Activated T-helper 1 cell treated with anti-CD3 and anti-CD28 coated beads, Interleukin-12 subunit alpha, Interleukin-12 subunit beta, Interleukin-2, Interleukin-4 antibody, amounts not matched to agents 30 ng/mL and 10 ng/mL and 1 ng/mL, durations not matched to agents 14 hours and 24 hours and 36 hours (primary cell): ENCODE results near the gene THEM5. TPM values are rescaled to one million over a fixed set of nuclear protein-coding genes. Genes with fewer than 3 reads are reported as not detected.

ENCODE experiments used
- total RNA-seq: library from RNA; stranded (reverse); gene quantifications from 2 replicates; pipeline ENCODE4 v1.2.3, GENCODE V29; 2022

Gene THEM5
- total RNA-seq, 1 donor from 2014 or later = not detected

Other genes starting within 250 kb of the THEM5 start
- 31.1 and 31.9 TPM in 2 replicates for gene SNX27, start 241.7 kb downstream of the THEM5 start, total RNA-seq
- gene CELF3, start 136.9 kb downstream of the THEM5 start, total RNA-seq = not detected in 2 replicates
- gene RIIAD1, start 132.2 kb downstream of the THEM5 start, total RNA-seq = not detected in 2 replicates
- 136 and 141 TPM in 2 replicates for gene MRPL9, start 90.2 kb downstream of the THEM5 start, total RNA-seq
- gene TDRKH, start 63.2 kb downstream of the THEM5 start, total RNA-seq = 14.6 and 16.4 TPM in 2 replicates
- gene LINGO4, start 48.3 kb downstream of the THEM5 start, total RNA-seq = 0.07 and 0.10 TPM in 2 replicates
- 2.6 and 2.7 TPM in 2 replicates for gene RORC, start 21.9 kb downstream of the THEM5 start, total RNA-seq
- 1.0 and 1.2 TPM in 2 replicates for gene C2CD4D, start 13.9 kb downstream of the THEM5 start, total RNA-seq
- 24.7 and 27.5 TPM in 2 replicates for gene THEM4, start 55.8 kb upstream of the THEM5 start, total RNA-seq
- 105 and 106 TPM in 2 replicates for gene S100A10, start 140.1 kb upstream of the THEM5 start, total RNA-seq
- 203 and 205 TPM in 2 replicates for gene S100A11, start 183.3 kb upstream of the THEM5 start, total RNA-seq
- not detected in 2 replicates for gene TCHHL1, start 235.4 kb upstream of the THEM5 start, total RNA-seq